ENCODE measurements around the gene MFSD6L. TPM values are rescaled to one million over a fixed set of nuclear protein-coding genes. Genes with fewer than 3 reads are reported as not detected.

Gene MFSD6L
- total and polyA plus RNA-seq, 10 of the 15 experiments (the other 5 are each of a cell fraction or from before 2014, with no cell fraction given): 0.39 to 3.1 (median 1.1) TPM

DNA sequence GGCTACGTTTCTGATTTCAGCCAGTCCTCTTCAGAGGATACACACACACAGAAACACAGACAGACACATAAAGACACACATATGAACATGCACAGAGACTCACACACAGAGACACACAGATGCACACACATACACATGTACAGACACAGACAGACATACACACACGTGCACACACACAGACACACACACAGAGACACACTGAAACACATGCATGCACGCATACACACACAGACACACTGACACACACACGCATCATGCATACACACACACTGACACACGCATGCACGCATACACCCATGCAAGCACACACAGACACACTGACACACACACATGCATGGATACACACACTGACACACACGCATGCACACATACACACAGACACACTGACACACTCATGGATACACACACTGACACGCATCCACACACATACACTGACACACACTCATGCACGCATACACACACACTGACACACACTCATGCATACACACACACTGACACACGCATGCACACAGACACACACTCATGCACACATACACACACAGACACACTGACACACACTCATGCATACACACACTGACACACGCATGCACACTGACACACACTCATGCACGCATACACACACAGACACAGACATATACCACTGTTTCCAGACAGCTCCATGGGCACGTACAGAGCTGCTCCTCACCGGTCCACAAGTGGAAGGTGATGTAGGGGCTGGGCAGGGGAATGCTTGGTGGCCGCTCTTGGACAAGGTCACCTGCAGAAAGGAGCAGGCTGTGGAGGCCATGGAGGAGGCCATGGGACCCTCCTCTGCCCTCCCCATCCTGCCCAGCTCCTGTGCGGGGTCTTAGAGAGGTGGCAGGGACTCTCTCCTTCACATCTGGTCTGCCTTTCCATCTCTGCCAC is 30.1 kb upstream of the MFSD6L start (continued):
- TF ChIP-seq PRDM15 (CRISPR knock-in tag; IDR thresholded peaks at IDR 0.05) (no peak), NFYA (IDR thresholded peaks at IDR 0.05; ENCODE audit: borderline replicate concordance, low read depth, low read length) (no peak), ZNF24 (IDR thresholded peaks at IDR 0.05) (no peak), TBL1XR1 (IDR thresholded peaks at IDR 0.05; ENCODE audit: low read depth, low read length) (no peak), TCF3 (IDR thresholded peaks at IDR 0.05; ENCODE audit: borderline replicate concordance, insufficient read depth, low read depth, low read length) (0 out of 2 replicates have a peak, but pooled peaks have one; percentile 8), ZNF384 (IDR thresholded peaks at IDR 0.05; ENCODE audit: borderline replicate concordance, low read depth, low read length) (no peak), MEF2A (IDR thresholded peaks at IDR 0.05; ENCODE audit: insufficient read depth, low read depth, low read length) (no peak), SPI1 (IDR thresholded peaks at IDR 0.05; ENCODE audit: borderline replicate concordance, insufficient read depth, low read depth, low read length) (no peak), MTA3 (IDR thresholded peaks at IDR 0.05; ENCODE audit: borderline replicate concordance, low read length) (no peak), SIX5 (IDR thresholded peaks at IDR 0.05; ENCODE audit: low read depth, low read length, severe bottlenecking) (no peak), POLR2AphosphoS5 (IDR thresholded peaks at IDR 0.05; ENCODE audit: low read length) (peak; percentile 95), RELB (IDR thresholded peaks at IDR 0.05; ENCODE audit: low read depth) (no peak), POLR2A (IDR thresholded peaks at IDR 0.05; ENCODE audit: low read depth, low read length) (peak; percentile 85), YBX1 (IDR thresholded peaks at IDR 0.05) (no peak)
- TF ChIP-seq, protein P1, sequence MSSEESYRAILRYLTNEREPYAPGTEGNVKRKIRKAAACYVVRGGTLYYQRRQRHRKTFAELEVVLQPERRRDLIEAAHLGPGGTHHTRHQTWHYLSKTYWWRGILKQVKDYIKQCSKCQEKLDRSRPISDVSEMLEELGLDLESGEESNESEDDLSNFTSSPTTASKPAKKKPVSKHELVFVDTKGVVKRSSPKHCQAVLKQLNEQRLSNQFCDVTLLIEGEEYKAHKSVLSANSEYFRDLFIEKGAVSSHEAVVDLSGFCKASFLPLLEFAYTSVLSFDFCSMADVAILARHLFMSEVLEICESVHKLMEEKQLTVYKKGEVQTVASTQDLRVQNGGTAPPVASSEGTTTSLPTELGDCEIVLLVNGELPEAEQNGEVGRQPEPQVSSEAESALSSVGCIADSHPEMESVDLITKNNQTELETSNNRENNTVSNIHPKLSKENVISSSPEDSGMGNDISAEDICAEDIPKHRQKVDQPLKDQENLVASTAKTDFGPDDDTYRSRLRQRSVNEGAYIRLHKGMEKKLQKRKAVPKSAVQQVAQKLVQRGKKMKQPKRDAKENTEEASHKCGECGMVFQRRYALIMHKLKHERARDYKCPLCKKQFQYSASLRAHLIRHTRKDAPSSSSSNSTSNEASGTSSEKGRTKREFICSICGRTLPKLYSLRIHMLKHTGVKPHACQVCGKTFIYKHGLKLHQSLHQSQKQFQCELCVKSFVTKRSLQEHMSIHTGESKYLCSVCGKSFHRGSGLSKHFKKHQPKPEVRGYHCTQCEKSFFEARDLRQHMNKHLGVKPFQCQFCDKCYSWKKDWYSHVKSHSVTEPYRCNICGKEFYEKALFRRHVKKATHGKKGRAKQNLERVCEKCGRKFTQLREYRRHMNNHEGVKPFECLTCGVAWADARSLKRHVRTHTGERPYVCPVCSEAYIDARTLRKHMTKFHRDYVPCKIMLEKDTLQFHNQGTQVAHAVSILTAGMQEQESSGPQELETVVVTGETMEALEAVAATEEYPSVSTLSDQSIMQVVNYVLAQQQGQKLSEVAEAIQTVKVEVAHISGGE (CRISPR knock-in tag; IDR thresholded peaks at IDR 0.05): no peak
- TF ChIP-seq, protein P2, sequence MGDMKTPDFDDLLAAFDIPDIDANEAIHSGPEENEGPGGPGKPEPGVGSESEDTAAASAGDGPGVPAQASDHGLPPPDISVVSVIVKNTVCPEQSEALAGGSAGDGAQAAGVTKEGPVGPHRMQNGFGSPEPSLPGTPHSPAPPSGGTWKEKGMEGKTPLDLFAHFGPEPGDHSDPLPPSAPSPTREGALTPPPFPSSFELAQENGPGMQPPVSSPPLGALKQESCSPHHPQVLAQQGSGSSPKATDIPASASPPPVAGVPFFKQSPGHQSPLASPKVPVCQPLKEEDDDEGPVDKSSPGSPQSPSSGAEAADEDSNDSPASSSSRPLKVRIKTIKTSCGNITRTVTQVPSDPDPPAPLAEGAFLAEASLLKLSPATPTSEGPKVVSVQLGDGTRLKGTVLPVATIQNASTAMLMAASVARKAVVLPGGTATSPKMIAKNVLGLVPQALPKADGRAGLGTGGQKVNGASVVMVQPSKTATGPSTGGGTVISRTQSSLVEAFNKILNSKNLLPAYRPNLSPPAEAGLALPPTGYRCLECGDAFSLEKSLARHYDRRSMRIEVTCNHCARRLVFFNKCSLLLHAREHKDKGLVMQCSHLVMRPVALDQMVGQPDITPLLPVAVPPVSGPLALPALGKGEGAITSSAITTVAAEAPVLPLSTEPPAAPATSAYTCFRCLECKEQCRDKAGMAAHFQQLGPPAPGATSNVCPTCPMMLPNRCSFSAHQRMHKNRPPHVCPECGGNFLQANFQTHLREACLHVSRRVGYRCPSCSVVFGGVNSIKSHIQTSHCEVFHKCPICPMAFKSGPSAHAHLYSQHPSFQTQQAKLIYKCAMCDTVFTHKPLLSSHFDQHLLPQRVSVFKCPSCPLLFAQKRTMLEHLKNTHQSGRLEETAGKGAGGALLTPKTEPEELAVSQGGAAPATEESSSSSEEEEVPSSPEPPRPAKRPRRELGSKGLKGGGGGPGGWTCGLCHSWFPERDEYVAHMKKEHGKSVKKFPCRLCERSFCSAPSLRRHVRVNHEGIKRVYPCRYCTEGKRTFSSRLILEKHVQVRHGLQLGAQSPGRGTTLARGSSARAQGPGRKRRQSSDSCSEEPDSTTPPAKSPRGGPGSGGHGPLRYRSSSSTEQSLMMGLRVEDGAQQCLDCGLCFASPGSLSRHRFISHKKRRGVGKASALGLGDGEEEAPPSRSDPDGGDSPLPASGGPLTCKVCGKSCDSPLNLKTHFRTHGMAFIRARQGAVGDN (IDR thresholded peaks at IDR 0.05): no peak
